Germinal center (tissue), 1 donor: ENCODE results near the gene ZSCAN18.

Source experiments
- DNase-seq: peaks from one replicate; pipeline ENCODE4 v3.0.0; 2012; ENCODE audit warnings: mixed read lengths, low spot score

ZSCAN18 gene

GRCh38 chr19:58044886-58045285 is 53.1 kb downstream of the ZSCAN18 start:
- no peak for DNase-seq

GRCh38 chr19:58044391-58044790 is 53.6 kb downstream of the ZSCAN18 start:
- DNase-seq, result no peak

- no peak for DNase-seq
Observed at GRCh38 chr19:58042495-58043340, 55.3 kb downstream of the ZSCAN18 start.

DNA sequence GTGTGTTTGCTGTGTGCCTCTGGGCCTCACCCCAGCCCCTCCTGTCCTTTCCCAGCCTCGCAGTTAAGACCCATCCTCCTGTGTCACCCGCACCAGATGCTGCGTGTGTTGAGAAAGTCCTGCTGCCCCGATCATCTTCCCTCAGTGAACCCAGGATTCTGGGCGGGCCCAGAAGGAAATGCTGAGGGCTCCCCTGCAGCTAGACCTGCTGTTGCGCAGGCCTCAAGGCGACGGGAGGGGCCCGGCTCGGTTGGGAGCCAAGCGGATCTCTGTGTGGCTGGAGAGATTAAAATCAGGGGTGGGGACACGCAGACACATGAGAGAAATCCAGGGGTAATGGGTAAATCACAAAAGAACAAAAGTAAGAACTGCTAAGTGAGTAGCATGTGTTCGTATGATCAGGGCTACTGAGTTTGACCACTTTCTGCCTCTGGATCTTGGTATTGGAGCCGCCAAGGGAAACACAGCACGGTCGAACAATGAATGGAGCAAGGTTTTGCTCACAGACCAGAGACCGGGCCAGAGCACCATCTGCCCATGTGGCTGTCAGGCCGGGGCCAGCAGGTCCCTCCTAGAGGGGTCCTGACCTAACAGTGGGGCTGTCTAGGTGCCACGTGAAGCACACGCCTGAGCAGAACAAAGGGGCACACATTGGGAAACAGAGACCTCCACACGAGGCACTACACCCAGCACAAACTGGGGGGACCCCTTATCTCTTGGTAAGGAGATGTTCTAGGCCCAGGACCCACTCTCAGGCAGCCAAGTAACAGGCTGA is 57.1 kb downstream of the ZSCAN18 start:
- DNase-seq, result no peak

DNA sequence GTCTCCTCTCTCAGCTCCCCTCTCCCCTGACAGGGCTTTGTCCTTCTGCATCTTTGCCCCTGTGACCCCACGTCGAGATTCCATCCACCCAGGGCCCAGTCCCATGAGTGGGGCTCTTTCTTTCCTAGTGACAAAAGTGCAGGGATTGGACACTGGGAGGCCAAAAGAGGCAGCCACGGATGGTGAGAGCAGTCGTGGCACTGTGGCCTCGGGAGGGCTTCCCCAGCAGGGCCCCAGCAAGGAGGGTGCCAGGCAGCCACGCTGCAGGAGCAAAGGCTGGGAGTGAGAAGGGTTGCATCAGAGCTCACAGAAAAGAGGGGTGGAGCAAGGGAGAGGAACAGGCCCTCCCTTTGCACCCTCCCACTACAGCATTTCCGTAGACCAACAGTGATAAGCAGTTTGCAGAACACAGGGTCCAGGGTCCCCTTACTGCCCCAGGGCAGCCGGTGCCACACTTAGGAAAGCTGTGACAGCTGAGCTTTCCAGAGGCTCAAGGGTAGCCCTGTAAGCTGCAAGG is 59.3 kb downstream of the ZSCAN18 start:
- no peak for DNase-seq

DNA sequence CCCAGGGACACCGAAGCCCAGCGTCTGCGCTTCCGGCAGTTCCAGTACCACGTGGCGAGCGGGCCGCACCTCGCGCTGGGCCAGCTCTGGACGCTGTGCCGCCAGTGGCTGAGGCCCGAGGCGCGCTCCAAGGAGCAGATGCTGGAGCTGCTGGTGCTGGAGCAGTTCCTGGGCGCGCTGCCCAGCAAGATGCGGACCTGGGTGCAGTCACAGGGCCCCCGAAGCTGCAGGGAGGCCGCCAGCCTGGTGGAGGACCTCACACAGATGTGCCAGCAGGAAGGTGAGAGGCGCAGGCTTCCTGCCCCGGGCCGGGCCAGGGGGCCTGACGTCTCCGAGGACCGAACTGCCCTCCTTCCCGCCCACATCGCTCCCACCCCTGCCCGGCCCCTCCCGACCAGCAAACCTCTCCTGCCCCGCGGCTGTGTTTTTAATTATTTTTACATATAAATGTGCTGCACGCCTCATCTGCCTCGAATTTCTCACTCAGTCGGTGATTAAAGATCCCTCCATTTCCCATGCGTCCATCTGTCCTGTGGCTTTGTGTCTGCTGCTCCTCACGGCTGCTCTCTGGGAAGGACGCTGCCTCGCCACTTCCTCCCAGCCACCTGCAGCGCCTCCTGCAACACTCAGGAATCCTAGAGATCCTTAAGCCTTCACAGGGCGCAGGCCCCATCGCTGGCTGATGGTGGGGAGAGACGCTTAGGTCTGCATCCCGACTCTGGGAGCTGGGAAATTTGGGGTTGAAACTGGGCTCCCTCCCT is 59.9 kb downstream of the ZSCAN18 start:
- no peak for DNase-seq

DNA sequence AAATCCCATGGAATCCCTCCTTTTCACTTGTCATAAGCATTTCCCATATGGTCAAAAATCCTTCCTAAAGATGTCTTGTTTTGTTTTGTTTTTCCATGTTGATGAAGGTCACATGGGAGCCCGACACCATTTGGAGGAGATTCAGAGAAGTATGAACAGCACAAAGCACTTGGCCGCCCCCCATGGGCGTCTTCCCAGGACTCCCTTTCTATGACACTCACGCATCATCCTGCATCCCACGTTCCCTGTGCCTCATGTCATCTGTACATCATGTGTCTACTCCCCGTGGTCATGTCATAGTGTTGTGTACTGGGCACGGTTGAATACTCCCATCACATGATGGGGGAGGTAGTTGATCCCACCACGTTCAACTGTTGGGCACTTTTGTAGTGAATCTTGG is 62.2 kb downstream of the ZSCAN18 start:
- no peak for DNase-seq

DNA sequence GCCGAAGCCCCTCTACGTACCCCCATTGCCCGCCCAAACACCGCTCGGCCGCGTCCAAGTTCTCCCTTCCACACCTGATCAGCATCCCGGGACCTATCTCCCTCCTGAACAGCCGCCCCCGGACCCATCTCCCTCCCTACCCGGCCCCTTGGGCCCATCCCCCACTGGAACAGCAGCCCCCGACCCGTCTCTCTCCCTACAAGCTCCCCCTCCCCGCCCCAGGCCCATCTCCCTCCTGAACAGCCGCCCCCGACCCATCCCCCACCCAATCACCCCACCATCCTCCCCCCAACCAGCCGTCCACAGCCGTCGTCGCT is 63.6 kb downstream of the ZSCAN18 start:
- no peak for DNase-seq
